NCI-H1092 (cell line): Measurements from ENCODE around the gene REEP6.
"Not testable (repeated sequence)": the region's sequence is repeated elsewhere in the genome, so short reads cannot be mapped to it uniquely, and the experiment has no call there.

Source experiments
- DNase-seq: peaks from one replicate; lab custom pipeline; 2025; lab: John Stamatoyannopoulos, UW

REEP6 gene

DNA sequence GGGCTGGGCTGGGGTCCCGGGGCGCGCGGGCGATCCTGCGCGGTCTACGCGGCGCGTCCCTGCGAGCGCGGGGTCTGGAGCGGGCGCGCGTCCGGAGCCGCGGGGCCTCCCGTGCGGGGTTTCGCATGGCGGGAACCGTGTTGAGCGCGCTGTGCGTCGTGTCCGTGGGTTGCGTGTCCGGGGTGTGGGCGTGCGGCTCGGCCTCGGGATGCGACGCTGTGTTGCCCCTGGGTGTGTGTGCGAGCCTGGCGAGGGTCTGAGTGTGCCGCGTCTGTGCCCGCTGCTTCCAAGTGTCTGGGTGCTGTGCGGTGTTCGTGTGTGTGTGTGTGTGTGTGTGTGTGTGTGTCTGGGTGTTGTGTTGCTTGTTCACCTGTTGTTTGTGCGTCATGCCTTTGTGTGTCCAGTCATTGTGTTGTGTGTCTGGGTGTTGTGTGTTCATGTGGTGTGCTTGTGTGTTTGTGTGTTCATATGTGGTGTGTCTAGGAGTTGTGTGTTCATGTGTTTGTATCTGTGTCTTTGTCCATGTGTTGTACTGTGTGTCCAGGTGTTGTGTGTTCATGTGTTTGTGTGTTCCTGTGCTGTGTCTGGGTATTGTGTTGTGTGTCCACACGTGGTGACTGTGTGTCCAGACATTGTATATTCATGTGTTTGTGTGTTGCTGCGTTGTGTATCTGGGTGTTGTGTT is 33.4 kb downstream of the REEP6 start:
- no peak for DNase-seq

DNA sequence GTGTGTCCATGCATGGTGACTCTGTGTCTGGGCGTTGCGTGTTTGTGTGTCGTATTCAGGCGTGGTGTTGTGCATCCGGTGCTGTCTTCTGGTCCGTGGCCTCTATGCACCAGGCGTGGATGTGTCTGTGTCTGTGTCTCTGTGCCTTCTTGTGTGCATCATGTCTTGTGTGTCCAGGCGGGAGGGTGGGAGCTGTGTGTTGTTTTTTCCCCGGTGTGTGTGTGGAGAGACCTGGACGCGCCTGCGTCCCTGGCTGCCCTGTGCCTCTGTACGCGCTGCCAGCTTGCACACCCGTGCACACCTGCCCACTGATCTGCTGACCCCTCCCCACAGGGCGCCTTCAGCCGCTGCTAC is 34.0 kb downstream of the REEP6 start:
- no peak for DNase-seq

DNA sequence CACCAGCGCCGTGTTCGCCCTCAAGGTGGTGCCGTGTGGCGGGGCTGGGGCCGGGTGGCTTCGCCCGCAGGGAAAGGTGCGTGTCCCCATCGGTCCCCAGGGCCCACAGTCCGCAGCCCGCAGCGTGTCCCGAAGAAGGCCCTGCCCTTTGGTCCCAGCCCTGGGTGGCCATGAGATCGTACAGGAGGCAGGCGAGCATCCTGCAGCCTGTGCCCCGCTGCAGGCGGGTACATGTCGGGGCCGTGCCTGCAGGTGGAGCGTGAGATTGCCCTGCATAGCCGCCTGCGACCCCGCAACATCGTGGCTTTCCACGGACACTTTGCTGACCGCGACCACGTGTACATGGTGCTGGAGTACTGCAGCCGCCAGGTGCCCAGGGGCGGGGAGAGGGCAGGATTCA is 34.4 kb downstream of the REEP6 start:
- DNase-seq = no peak

DNA sequence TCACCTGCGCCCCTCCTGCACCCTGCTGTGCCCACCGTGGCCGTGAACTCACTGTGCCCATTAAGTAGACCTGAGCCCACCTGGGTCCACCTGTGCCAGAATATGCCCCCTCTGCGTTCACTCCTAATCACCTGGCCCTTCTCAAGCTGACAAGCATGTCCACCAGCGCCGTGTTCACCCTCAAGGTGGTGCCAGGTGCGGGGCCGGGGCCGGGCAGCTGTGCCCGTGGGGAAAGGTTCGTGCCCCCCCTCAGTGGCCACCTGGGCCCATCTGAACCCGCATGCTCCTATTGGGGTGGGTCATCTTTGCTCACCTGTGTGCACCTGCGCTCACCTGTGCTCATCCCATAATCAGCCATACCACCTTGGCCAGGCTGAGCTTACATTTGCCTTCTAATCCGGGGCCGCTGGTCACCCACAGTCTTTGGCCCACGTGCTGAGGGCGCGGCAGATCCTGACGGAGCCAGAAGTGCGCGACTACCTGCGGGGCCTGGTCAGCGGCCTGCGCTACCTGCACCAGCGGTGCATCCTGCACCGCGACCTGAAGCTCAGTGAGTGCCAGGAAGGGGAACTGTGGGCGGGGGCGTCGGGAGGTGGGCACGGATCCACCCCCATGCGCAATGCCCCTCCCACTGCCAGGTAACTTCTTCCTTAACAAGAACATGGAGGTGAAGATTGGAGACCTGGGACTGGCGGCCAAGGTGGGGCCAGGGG is 35.2 kb downstream of the REEP6 start:
- DNase-seq = no peak

DNA sequence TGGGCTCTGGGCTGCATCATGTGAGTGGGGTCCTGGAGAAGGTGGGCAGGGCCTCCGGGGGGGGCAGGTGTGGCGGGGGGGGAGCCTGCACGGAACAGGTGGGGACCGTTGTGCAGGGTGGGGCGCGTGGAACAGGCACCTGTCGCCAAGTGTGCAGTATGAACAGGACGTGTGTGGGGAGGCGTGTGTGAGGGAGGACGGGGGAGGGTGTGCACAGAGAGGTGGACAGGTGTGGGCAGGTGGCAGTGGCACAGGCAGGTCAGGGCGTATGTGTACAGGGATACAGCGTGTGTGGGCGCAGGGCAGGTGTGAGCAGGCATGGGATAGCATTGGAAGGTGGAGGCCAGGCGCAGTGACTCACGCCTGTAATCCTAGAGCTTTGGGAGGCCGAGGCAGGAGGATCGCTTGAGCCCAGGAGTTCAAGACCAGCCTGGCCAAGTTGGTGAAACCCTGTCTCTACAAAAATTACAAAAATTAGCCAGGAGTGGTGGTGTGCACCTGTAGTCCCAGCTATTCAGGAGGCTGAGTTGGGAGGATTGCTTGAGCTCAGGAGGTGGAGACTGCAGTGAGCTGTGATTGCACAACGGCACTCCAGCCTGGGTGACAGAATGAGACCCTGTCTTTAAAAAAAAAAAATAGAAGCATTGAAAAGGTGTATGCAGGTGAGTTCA is 36.1 kb downstream of the REEP6 start:
- no peak for DNase-seq

DNA sequence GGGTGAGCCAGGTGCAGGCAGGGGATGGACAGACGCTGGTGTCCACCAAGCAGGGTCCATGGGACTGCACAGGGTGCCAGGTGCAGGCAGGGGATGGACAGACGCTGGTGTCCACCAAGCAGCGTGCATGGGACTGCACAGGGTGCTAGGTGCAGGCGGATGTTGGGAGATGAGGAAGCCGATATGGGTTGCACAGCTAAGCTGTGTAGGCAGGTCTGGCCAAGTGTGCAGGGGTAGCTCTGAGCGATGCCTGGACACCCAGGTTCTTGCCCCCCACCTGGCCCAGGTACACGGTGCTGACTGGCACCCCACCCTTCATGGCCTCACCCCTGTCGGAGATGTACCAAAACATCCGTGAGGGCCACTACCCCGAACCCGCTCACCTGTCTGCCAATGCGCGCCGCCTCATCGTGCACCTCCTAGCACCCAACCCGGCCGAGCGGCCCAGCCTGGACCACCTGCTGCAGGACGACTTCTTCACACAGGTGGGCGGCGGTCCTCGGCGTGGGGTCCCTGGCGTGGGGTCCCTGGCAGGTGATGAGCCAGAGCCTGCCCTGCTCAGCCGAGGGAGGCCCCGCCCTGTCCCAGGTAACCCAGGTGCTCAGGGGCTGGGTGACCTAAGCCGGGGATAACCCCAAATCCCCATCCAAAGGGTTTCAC is 36.8 kb downstream of the REEP6 start:
- no peak for DNase-seq

DNA sequence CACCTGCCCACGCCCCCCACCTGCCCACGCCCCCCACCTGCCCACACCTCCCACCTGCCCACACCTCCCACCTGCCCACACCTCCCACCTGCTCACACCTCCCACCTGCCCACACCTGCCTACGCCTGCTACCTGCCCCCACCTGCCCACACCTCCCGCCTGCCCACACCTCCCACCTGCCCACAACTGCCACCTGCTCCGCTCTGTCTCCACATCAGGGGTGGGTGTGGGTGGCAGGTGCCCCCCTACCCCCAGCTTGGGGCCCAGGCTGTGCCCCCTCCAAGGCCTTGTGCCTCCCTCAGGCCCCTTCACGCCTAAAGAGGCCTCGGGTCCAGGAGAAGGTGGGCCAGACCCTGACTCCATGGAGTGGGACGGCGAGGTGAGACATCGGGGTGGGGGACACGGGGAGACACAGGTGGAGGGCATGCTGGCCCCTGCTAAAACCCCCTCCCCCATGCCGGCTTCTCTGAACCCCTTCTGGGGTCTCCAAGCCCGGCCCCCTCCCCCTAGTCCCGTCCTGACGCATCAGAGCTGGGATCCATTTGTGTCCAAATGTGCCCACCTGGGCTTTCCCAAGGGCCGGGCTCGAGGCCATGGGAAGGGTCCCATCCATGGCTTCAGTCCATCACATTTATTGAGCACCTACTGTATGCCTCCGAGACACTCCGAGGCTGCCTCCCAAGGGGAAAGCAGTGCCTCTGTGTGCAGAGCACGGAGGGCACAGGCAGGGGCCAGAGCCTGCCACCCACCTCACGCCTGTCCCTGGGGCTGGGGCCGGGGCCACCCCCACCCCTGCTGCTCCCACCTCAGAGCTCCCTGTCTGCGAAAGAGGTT is 37.8 kb downstream of the REEP6 start:
- no peak for DNase-seq

DNA sequence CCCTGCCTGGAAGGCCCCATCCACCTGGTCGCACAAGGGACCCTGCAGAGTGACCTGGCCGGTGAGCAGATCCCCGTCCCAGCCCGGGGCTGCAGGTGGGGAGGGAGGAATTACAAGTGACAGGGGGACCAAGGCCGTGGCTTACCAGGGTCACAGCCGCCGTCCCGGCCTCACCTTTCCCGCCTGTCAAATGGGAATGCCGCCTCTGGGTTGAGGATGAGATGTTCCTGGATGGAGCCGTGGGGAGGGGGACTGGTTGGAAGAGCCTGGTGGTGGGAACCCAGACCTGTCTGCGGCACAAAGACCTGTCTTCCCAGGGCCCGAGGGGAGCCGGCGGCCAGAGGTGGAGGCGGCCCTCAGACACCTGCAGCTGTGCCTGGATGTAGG is 38.4 kb downstream of the REEP6 start:
- no peak for DNase-seq

DNA sequence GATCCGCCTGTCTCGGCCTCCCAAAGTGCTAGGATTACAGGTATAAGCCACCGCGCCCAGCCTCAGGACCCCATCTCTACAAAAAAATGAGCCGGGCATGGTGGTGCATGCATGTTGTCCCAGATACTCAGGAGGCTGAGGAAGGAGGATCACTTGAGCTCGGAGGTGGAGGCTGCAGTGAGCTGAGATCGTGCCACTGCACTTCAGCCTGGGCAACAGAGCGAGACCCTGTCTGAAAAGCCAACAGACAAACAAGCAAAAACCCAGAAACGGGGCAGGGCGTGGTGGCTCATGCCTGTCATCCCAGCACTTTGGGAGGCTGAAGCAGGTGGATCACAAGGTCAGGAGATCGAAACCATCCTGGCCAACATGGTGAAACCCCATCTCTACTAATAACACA is 39.9 kb downstream of the REEP6 start:
- not testable (repeated sequence) for DNase-seq

DNA sequence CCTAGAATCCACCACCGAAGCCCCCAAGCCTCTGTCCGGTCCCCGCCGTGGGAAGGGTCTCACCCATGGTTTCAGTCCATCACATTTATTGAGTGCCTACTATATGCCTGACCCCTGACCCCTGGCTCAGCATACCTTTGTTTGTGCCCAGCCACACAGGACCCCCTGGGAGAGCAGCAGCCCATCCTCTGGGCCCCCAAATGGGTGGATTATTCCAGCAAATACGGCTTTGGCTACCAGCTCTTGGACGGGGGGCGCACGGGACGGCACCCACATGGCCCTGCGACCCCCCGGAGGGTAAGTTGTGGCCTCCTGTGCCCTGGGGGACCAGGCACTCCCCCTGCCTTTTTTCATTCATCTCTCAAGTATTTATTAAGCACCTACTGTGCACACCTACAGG is 40.6 kb downstream of the REEP6 start:
- no peak for DNase-seq

DNA sequence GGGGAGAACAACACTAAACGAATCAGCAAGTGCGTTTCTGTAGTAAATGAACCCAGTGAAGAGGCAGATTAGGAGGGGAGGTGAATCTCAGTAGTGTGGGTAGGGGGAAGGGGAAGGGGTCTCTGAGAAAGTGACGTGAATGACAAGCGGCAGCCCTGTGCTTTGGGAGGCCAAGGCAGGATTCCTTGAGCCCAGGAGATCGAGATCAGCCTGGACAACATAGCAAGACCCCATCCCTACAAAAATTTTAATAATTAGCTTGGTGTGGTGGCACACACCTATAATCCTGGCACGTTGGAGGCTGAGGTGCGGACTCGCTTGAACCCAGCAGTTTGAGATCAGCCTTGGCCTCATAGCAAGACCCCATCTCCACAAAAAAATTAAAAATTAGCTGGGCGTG is 41.0 kb downstream of the REEP6 start:
- DNase-seq = no peak

DNA sequence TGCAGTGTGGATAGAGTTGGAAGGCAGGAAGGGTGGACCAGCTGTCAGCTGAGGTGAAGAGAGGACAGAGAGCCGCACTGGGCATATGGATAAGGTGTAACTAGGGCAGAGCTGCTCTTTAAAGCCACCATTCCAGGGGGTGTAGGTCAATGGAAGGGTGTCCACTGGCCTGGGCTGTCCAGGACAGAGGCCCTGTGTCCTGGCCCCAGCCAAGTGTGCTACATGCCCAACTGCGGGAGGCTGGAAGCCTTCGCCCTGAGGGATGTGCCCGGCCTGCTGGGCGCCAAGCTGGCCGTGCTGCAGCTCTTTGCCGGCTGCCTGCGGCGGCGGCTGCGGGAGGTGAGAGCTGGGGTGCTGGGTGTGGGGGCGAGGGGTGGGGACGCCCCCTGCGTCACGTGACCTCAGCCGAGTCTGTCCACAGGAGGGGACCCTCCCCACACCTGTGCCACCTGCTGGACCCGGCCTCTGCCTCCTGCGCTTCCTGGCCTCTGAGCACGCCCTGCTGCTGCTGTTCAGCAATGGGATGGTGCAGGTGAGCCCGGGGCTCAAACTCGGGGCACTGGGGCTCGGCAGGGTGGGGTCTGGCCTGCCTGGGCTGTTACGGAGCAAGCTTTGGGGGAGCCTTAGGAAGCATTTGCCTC is 42.6 kb downstream of the REEP6 start:
- no peak for DNase-seq

DNA sequence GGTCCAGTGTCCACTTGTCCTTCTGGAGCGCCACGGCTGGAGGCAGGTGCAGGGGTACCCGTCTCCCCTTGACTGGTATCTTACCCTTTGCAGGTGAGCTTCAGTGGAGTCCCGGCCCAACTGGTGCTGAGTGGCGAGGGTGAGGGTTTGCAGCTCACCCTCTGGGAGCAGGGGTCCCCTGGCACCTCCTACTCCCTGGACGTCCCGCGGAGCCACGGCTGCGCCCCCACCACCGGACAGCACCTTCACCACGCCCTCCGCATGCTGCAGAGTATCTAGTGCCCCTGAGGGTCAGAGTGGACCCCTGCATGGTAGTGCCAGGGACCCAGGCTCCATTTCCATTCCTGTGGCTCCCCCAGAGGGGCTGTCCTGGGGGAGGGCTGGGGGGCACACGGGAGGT is 44.0 kb downstream of the REEP6 start:
- DNase-seq = no peak

DNA sequence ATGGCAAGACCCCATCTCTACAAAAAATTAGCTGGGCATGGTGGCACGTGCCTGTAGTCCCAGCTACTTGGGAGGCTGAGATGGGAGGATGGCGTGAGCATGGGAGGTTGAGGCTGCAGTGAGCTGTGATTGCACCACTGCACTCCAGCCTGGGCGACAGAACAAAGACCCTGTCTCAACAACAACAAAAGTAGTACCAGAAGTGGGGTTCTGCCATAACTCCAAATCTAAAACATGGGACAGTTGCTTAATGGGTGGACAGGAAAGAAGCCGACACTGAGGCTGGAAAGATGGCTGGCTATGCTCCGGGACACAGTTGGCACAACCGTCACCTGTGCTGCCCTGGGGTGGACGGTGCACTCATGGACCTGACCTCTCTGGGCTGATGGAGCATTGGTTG is 44.7 kb downstream of the REEP6 start:
- not testable (repeated sequence) for DNase-seq

DNA sequence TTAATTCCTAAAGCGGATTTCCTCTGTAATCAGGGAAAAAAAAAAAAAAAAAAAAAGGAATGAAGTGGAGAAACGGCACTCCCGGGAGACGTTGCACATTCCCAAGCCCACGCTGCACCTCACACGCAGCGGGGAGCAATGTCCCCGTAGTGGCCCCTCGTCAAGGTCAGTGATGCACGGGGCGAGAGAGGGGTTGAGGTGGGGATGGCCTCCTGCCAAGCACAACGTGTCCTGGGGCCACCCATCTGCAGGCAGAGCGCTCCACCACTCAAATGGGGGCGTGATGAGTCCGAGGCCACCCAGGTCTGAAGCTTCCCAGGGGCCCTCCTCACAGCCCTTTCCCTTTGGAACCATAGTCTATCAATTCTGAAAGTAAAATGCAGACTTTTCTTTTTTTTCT is 48.0 kb downstream of the REEP6 start:
- DNase-seq = no peak

DNA sequence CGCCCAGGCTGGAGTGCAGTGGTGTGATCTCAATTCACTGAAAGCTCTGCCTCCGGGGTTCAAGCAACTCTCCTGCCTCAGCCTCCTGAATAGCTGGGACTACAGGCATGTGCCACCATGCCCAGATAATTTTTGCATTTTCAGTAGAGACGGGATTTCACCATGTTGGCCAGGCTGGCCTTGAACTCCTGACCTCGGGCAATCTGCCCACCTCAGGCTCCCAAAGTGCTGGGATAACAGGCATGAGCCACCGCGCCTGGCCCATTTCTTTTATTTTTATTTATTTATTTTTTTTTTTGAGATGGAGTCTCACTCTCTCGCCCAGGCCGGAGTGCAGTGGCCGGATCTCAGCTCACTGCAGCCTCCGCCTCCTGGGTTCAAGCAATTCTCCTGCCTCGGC is 48.8 kb downstream of the REEP6 start:
- not testable (repeated sequence) for DNase-seq

DNA sequence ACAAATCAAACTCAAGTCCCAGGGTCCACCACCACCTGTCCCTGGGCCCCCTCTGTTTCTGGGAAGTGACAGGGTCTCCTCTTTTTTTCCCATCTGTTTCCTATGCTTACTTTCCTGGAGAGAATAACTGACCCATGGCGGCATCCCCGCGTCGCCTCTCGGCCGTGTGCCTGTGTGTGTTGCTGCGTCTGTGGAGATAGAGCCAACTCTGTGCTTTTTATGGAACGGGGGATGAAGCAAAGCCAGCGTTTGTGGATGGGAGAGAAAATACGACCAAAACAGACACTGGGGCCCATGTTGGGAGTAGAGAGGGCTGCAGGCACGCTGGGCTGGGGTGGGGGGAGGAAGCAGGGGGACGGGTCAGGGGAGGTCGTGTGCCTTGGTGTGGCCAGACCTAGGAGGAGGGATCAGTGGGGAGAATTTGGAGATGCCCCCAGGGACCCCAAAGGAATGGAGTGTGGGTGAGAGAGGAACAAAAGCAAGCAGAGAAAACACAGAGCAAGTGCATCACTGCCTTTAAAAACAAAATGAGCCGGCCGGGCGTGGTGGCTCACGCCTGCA is 49.5 kb downstream of the REEP6 start:
- DNase-seq = no peak
